ENCODE results near the gene NUDT2. TPM values are rescaled to one million over a fixed set of nuclear protein-coding genes. Genes with fewer than 3 reads are reported as not detected.

NUDT2 gene
- total RNA-seq, 4 donors from 2014 or later: 3.0 to 8.7 (median 4.8) TPM

- TF ChIP-seq CTCF (IDR thresholded peaks at IDR 0.05) (no peak), POLR2A (IDR thresholded peaks at IDR 0.05) (no peak)
- no peaks in the 10 kb centered on the region for H3K36me3 ChIP-seq
- no peak overlapping the region for H3K4me3 ChIP-seq (replicated peaks in 1 of 3)
- DNase-seq: peak in 1 of 2 donors; percentile 26
- H3K9me3 ChIP-seq: no peaks in the 10 kb centered on the region
- H3K27me3 ChIP-seq: no peaks in the 10 kb centered on the region
- WGBS, 2 donors: 76 to 77% methylated on average over 5 to 7 of the region's 7 CpGs
- intact Hi-C loops (cut with DNase I): no loop called here
- H3K4me1 ChIP-seq: peaks cover 5 to 19% of the 10 kb centered on the region in 2 donors
- peak overlapping the region in 1 of 3 donors; percentile 4 for H3K27ac ChIP-seq
Observed at GRCh38 chr9:34341659-34342295, 12.4 kb downstream of the NUDT2 start.

GRCh38 chr9:34343090-34343489, 13.7 kb downstream of the NUDT2 start:
- WGBS, 2 donors: 65 to 72% methylated on average over 5 of the region's 5 CpGs
- Histone ChIP-seq H3K4me1 (peaks cover 5 to 19% of the 10 kb centered on the region in 2 donors), H3K27ac (peak overlapping the region; percentile 4 to 44 (median 38)), H3K36me3 (no peaks in the 10 kb centered on the region), H3K9me3 (no peaks in the 10 kb centered on the region), H3K4me3 (replicated peaks in 1 of 3) (no peak overlapping the region), H3K27me3 (no peaks in the 10 kb centered on the region)
- intact Hi-C loops (cut with DNase I): no loop called here
- TF ChIP-seq CTCF (IDR thresholded peaks at IDR 0.05) (no peak), POLR2A (IDR thresholded peaks at IDR 0.05) (no peak)
- peak; percentile 33 to 55 for DNase-seq

GRCh38 chr9:34343605-34344004, 14.2 kb downstream of the NUDT2 start:
- Histone ChIP-seq H3K27me3 (no peaks in the 10 kb centered on the region), H3K4me1 (peaks cover 5 to 19% of the 10 kb centered on the region in 2 donors), H3K36me3 (no peaks in the 10 kb centered on the region), H3K4me3 (replicated peaks in 1 of 3) (no peak overlapping the region), H3K27ac (peak overlapping the region in 2 of 3 donors; percentile 38 to 44), H3K9me3 (no peaks in the 10 kb centered on the region)
- TF ChIP-seq CTCF (IDR thresholded peaks at IDR 0.05) (no peak), POLR2A (IDR thresholded peaks at IDR 0.05) (no peak)
- DNase-seq: no peak
- intact Hi-C loops (cut with DNase I): no loop called here
- 89 to 91% methylated on average over 1 of the region's 1 CpG for WGBS, 2 donors

- Histone ChIP-seq H3K9me3 (no peaks in the 10 kb centered on the region), H3K27ac (no peak overlapping the region), H3K4me3 (replicated peaks in 1 of 3) (no peak overlapping the region), H3K4me1 (peaks cover 5 to 12% of the 10 kb centered on the region in 2 donors), H3K36me3 (no peaks in the 10 kb centered on the region), H3K27me3 (no peaks in the 10 kb centered on the region)
- intact Hi-C loops (cut with DNase I): no loop called here
- TF ChIP-seq CTCF (IDR thresholded peaks at IDR 0.05) (no peak), POLR2A (IDR thresholded peaks at IDR 0.05) (no peak)
- 82 to 86% methylated on average over 15 of the region's 15 CpGs for WGBS, 2 donors
- no peak for DNase-seq
Observed at GRCh38 chr9:34346873-34347799, 17.8 kb downstream of the NUDT2 start.

- Histone ChIP-seq H3K36me3 (no peaks in the 10 kb centered on the region), H3K27ac (no peak overlapping the region), H3K27me3 (no peaks in the 10 kb centered on the region), H3K4me1 (peaks cover 5 to 7% of the 10 kb centered on the region in 2 donors), H3K4me3 (replicated peaks in 1 of 3) (no peak overlapping the region), H3K9me3 (no peaks in the 10 kb centered on the region)
- no peak for DNase-seq
- intact Hi-C loops (cut with DNase I): no loop called here
- TF ChIP-seq POLR2A (IDR thresholded peaks at IDR 0.05) (no peak), CTCF (IDR thresholded peaks at IDR 0.05) (no peak)
Observed at GRCh38 chr9:34347800-34348158, 18.4 kb downstream of the NUDT2 start.

Data from thyroid gland (tissue), 4 donors.